ENCODE results near the gene NOP53.

Gene NOP53

GRCh38 chr19:47754206-47755064 is 9.1 kb downstream of the NOP53 start:
- Histone ChIP-seq H3K4me3 (ENCODE audit: low read depth, low read length) (no peak overlapping the region), H3K36me3 (ENCODE audit: control insufficient read depth in 2 of 2, insufficient read depth in 1 of 2, low read length in 2 of 2) (peaks cover 51 to 93% of the 10 kb centered on the region in 2 experiments), H3K4me1 (ENCODE audit: control insufficient read depth, insufficient read depth, low read length) (no peaks in the 10 kb centered on the region), H3K27ac (ENCODE audit: extremely low read depth, low read depth, low read length) (no peak overlapping the region), H3K9me3 (ENCODE audit: control insufficient read depth, insufficient read depth, low read depth, low read length) (no peaks in the 10 kb centered on the region)
- no peak for TF ChIP-seq SP3 (tag by site-specific recombination; IDR thresholded peaks at IDR 0.05)
- TF ChIP-seq ZBTB17 (tag by site-specific recombination; IDR thresholded peaks at IDR 0.05), result no peak
- no peak for TF ChIP-seq ZNF585B (tag by site-specific recombination; IDR thresholded peaks at IDR 0.05)
- no peak for TF ChIP-seq YY1 (tag by site-specific recombination; IDR thresholded peaks at IDR 0.05)
- no peak for TF ChIP-seq ZSCAN4 (tag by site-specific recombination; IDR thresholded peaks at IDR 0.05)
- no peak for TF ChIP-seq ZBTB49 (tag by site-specific recombination; IDR thresholded peaks at IDR 0.05; ENCODE audit: low read depth)
- no peak for TF ChIP-seq ZBTB21 (tag by site-specific recombination; IDR thresholded peaks at IDR 0.05)
- no peak for TF ChIP-seq ZNF624 (tag by site-specific recombination; IDR thresholded peaks at IDR 0.05)
- TF ChIP-seq OVOL3 (tag by site-specific recombination; IDR thresholded peaks at IDR 0.05), result no peak
- ChIA-PET CTCF (interaction anchor here (2.4 kb wide), 1 partner anchor 11 kb away, joined by 9 read pairs; no protein-coding TSS in a partner anchor), POLR2A (interaction anchor here (0.9 to 2.1 kb wide), 3 partner anchors 9 to 40 kb away, joined by 3 to 7 read pairs (median 6); partner anchors contain the start of gene NOP53)

GRCh38 chr19:47755065-47755761 is 9.9 kb downstream of the NOP53 start:
- CTCF ChIA-PET, result interaction anchor here (0.5 to 2.4 kb wide), 3 partner anchors 10 to 34 kb away, joined by 3 to 9 read pairs (median 4); no protein-coding TSS in a partner anchor
- no peaks in the 10 kb centered on the region for H3K9me3 ChIP-seq (ENCODE audit: control insufficient read depth, insufficient read depth, low read depth, low read length)
- no peak overlapping the region for H3K4me3 ChIP-seq (ENCODE audit: low read depth, low read length)
- no peak overlapping the region for H3K27ac ChIP-seq (ENCODE audit: extremely low read depth, low read depth, low read length)
- peaks cover 43 to 86% of the 10 kb centered on the region in 2 experiments for H3K36me3 ChIP-seq (ENCODE audit: control insufficient read depth in 2 of 2, insufficient read depth in 1 of 2, low read length in 2 of 2)
- POLR2A ChIA-PET, result interaction anchor here (0.9 to 2.1 kb wide), 4 partner anchors 10 to 41 kb away, joined by 3 to 8 read pairs (median 6); partner anchors contain the start of gene NOP53
- no peaks in the 10 kb centered on the region for H3K4me1 ChIP-seq (ENCODE audit: control insufficient read depth, insufficient read depth, low read length)
- TF ChIP-seq SALL2 (tag by site-specific recombination; IDR thresholded peaks at IDR 0.05; ENCODE audit: borderline replicate concordance) (no peak), SETDB1 (IDR thresholded peaks at IDR 0.05; ENCODE audit: insufficient read length, low read length) (no peak), ZNF26 (tag by site-specific recombination; IDR thresholded peaks at IDR 0.05) (no peak), HOXA7 (CRISPR knock-in tag; IDR thresholded peaks at IDR 0.05; ENCODE audit: borderline replicate concordance) (no peak), KLF1 (tag by site-specific recombination; IDR thresholded peaks at IDR 0.05) (no peak), REST (tag by site-specific recombination; IDR thresholded peaks at IDR 0.05) (no peak), KLF9 (tag by site-specific recombination; IDR thresholded peaks at IDR 0.05; ENCODE audit: low read depth) (no peak), ZNF140 (tag by site-specific recombination; IDR thresholded peaks at IDR 0.05) (no peak), BCL11B (tag by site-specific recombination; IDR thresholded peaks at IDR 0.05; ENCODE audit: low read depth) (no peak), HIC1 (tag by site-specific recombination; IDR thresholded peaks at IDR 0.05) (no peak), ZNF404 (tag by site-specific recombination; IDR thresholded peaks at IDR 0.05) (no peak), ZNF777 (tag by site-specific recombination; IDR thresholded peaks at IDR 0.05; ENCODE audit: borderline replicate concordance) (no peak)
